Parathyroid adenoma (tissue), 2 donors: Measurements from ENCODE around the gene LAT.
"Not testable (repeated sequence)": the region's sequence is repeated elsewhere in the genome, so short reads cannot be mapped to it uniquely, and the experiment has no call there.

ENCODE experiments used
- H2AFZ ChIP-seq: fragments of 300-600 bp; sonication (generic); one replicate; pipeline ENCODE4 v1.7.0; 2017; ENCODE audit warnings: antibody characterized with exemption, mild to moderate bottlenecking
- H3K27ac ChIP-seq: fragments of 300-600 bp; sonication (generic); one replicate; pipeline ENCODE4 v1.7.0; 2017
- H3K27me3 ChIP-seq: fragments of 300-600 bp; sonication (generic); one replicate; pipeline ENCODE4 v1.7.0; 2017; ENCODE audit warnings: low read length; ENCODE audit not compliant: control insufficient read depth, insufficient read depth
- H3K36me3 ChIP-seq: fragments of 300-600 bp; sonication (generic); one replicate; pipeline ENCODE4 v1.7.0; 2017; ENCODE audit warnings: low read length; ENCODE audit not compliant: control insufficient read depth, insufficient read depth
- H3K4me1 ChIP-seq: fragments of 300-600 bp; sonication (generic); one replicate; pipeline ENCODE4 v1.7.0; 2017; ENCODE audit warnings: control low read depth
- H3K4me2 ChIP-seq: fragments of 300-600 bp; sonication (generic); one replicate; pipeline ENCODE4 v1.7.0; 2017; ENCODE audit warnings: low read length
- H3K4me3 ChIP-seq: fragments of 300-600 bp; sonication (generic); one replicate; pipeline ENCODE4 v1.7.0; 2017; ENCODE audit warnings: low read depth, low read length
- H3K79me2 ChIP-seq: fragments of 300-600 bp; sonication (generic); one replicate; pipeline ENCODE4 v1.7.0; 2017; ENCODE audit warnings: control low read depth
- H3K9ac ChIP-seq: fragments of 300-600 bp; sonication (generic); one replicate; pipeline ENCODE4 v1.7.0; 2017; ENCODE audit warnings: mild to moderate bottlenecking
- H3K9me3 ChIP-seq: fragments of 300-600 bp; sonication (generic); one replicate; pipeline ENCODE4 v1.7.0; 2017; ENCODE audit warnings: low read length; ENCODE audit not compliant: control insufficient read depth
- TF ChIP-seq, protein P1 (sequence below): fragments of 300-600 bp; sonication (generic); IDR thresholded peaks from one replicate; pipeline ENCODE4 v1.7.0; 2017; ENCODE audit warnings: antibody characterized with exemption, mild to moderate bottlenecking
- donor health status: primary hyperparathyroidism.

The LAT gene

DNA sequence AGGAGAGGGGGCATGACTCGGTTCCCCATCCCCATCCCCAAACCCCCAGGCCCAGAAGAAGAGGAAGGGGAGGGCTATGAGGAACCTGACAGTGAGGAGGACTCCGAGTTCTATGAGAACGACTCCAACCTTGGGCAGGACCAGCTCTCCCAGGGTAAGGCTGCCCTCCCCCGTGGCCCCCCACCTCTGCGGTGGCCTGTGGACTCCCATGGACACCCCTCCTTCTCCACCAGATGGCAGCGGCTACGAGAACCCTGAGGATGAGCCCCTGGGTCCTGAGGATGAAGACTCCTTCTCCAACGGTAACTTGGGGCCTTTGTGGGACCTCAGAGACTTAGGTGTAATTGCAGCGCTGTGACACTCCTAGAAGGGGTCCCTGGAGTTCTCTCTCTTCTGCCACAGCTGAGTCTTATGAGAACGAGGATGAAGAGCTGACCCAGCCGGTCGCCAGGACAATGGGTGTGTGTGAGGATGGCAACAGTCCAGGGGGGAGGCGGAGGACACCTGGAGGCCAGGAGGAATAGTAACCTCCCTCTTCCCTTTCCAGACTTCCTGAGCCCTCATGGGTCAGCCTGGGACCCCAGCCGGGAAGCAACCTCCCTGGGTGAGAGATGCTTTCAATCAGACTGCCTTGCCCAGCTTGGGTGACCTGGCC is 47.5 kb upstream of the LAT start:
- H3K9me3 ChIP-seq = no peaks in the 10 kb centered on the region
- no peaks in the 10 kb centered on the region for H3K36me3 ChIP-seq
- H3K4me2 ChIP-seq = no peak overlapping the region
- H3K9ac ChIP-seq = no peak overlapping the region
- no peak overlapping the region for H3K4me3 ChIP-seq
- no peak overlapping the region for H3K27ac ChIP-seq
- H3K27me3 ChIP-seq = no peaks in the 10 kb centered on the region
- H3K79me2 ChIP-seq = no peaks in the 10 kb centered on the region
- H3K4me1 ChIP-seq = no peaks in the 10 kb centered on the region
- no peak overlapping the region for H2AFZ ChIP-seq
- TF ChIP-seq, protein P1, sequence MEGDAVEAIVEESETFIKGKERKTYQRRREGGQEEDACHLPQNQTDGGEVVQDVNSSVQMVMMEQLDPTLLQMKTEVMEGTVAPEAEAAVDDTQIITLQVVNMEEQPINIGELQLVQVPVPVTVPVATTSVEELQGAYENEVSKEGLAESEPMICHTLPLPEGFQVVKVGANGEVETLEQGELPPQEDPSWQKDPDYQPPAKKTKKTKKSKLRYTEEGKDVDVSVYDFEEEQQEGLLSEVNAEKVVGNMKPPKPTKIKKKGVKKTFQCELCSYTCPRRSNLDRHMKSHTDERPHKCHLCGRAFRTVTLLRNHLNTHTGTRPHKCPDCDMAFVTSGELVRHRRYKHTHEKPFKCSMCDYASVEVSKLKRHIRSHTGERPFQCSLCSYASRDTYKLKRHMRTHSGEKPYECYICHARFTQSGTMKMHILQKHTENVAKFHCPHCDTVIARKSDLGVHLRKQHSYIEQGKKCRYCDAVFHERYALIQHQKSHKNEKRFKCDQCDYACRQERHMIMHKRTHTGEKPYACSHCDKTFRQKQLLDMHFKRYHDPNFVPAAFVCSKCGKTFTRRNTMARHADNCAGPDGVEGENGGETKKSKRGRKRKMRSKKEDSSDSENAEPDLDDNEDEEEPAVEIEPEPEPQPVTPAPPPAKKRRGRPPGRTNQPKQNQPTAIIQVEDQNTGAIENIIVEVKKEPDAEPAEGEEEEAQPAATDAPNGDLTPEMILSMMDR = no peak

DNA sequence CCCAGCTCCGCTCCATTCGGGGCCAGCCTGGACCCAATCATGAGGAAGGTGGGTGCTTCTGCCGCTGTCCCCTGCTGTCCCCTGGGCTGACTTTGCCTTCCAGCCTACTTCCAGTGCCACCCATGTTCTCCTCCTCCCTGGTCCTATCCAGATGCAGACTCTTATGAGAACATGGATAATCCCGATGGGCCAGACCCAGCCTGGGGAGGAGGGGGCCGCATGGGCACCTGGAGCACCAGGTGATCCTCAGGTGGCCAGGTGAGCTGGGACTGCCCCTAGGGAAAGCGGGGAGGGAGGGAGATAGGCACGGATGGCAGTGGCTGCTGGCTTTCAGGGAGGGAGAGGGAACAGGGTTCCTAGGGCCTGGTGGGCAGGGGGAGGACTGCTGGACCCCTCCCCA is 46.1 kb upstream of the LAT start:
- Histone ChIP-seq H3K27me3 (no peaks in the 10 kb centered on the region), H3K27ac (no peak overlapping the region), H3K4me1 (no peaks in the 10 kb centered on the region), H2AFZ (no peak overlapping the region), H3K36me3 (no peaks in the 10 kb centered on the region), H3K79me2 (no peaks in the 10 kb centered on the region), H3K4me3 (no peak overlapping the region), H3K9me3 (no peaks in the 10 kb centered on the region), H3K9ac (no peak overlapping the region), H3K4me2 (no peak overlapping the region)
- TF ChIP-seq, protein P1 = no peak

DNA sequence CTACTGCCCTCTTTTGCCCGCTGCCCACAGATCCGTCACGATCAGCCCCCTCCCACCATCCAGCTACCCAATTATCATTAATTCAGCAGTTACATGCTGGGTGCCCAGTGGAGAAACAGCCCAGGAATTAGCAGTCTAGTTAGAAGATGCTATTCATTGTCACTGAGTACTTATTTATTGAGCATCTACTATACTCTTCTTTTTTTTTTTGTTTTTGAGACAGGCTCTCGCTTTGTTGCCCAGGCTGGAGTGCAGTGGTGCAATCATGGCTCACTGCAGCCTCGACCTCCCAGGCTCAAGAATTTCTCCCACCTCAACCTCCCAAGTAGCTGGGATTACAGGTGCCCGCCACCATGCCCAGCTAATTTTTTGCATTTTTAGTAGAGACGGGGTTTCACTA is 45.0 kb upstream of the LAT start:
- H3K79me2 ChIP-seq, H3K4me2 ChIP-seq, H2AFZ ChIP-seq, H3K4me1 ChIP-seq, H3K9ac ChIP-seq, H3K27ac ChIP-seq, H3K4me3 ChIP-seq, H3K36me3 ChIP-seq, H3K27me3 ChIP-seq, H3K9me3 ChIP-seq: not testable (repeated sequence)

DNA sequence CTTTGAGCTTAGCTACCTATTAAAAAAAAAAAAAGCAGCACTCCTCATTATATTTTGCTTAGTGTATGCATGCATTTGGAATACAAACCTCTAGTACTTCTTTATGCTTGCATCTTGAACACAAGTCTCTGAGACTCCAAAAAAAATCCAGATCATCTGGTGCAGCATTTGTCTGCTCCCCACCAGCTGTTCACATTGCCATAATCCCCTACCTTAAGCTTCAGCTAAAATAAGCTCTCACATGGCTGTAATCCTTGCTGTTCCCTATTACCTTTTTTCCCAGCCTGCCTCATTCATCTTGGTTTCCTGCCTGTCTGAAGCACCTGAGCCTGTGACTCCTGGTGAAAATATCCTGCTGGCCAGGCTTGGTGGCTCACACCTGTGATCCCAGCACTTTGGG is 41.6 kb upstream of the LAT start:
- Histone ChIP-seq H3K27ac (no peak overlapping the region), H3K4me2 (no peak overlapping the region), H3K4me3 (no peak overlapping the region), H2AFZ (no peak overlapping the region), H3K9ac (no peak overlapping the region), H3K79me2 (no peaks in the 10 kb centered on the region), H3K27me3 (no peaks in the 10 kb centered on the region), H3K9me3 (no peaks in the 10 kb centered on the region), H3K36me3 (no peaks in the 10 kb centered on the region), H3K4me1 (peaks cover 3% of the 10 kb centered on the region)
- TF ChIP-seq, protein P1 = no peak

DNA sequence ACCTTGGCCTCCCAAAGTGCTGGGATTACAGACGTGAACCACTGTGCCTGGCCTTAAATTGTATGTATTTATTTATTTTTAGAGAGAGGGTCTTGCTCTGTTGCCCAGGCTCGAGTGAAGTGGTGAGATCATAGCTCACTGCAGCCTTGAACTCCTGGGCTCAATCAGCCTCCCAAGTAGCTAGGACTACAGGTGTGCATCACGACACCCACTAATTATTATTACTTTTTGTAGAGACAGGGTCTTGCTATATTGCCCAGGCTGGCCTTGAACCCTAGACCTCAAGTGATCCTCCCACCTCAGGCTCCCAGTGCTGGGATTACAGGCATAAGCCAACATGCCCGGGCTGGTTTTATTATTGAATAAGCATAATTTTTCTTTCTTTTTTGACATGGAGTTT is 38.2 kb upstream of the LAT start:
- TF ChIP-seq, protein P1 = no peak
- Histone ChIP-seq H3K4me1 (peaks cover 5% of the 10 kb centered on the region), H3K9me3 (no peaks in the 10 kb centered on the region), H3K4me2 (no peak overlapping the region), H3K27me3 (no peaks in the 10 kb centered on the region), H3K4me3 (no peak overlapping the region), H3K27ac (no peak overlapping the region), H3K9ac (no peak overlapping the region), H2AFZ (no peak overlapping the region), H3K36me3 (no peaks in the 10 kb centered on the region), H3K79me2 (no peaks in the 10 kb centered on the region)
